GM12874 (cell line): ENCODE measurements around the gene SPDYA.

Experiments
- TF ChIP-seq, protein P1 (sequence below): IDR thresholded peaks from 2 replicates; pipeline ENCODE4 v1.5.1; 2011; ENCODE audit warnings: low read depth, mild to moderate bottlenecking, control low read depth, low read length, moderate library complexity; ENCODE audit not compliant: insufficient read depth

Gene SPDYA

DNA sequence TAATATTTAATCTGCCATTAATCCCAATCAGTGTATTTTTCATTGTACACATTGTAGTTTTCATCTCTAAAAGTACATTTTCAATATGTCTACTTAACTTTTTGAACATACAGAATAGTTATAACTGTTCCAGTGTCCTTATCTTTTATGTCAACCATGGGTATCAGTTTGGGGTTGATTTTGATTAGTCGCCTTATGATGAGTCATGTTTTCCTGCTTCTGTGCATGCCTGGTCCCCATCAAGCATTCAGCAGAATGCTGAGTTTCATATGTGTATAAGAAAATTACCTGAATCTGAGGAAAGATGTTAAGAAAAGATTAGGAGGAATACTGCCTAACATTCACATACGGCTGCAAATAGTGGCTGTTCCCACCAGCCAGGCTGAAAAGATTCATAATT is 17.7 kb downstream of the SPDYA start:
- TF ChIP-seq, protein P1, sequence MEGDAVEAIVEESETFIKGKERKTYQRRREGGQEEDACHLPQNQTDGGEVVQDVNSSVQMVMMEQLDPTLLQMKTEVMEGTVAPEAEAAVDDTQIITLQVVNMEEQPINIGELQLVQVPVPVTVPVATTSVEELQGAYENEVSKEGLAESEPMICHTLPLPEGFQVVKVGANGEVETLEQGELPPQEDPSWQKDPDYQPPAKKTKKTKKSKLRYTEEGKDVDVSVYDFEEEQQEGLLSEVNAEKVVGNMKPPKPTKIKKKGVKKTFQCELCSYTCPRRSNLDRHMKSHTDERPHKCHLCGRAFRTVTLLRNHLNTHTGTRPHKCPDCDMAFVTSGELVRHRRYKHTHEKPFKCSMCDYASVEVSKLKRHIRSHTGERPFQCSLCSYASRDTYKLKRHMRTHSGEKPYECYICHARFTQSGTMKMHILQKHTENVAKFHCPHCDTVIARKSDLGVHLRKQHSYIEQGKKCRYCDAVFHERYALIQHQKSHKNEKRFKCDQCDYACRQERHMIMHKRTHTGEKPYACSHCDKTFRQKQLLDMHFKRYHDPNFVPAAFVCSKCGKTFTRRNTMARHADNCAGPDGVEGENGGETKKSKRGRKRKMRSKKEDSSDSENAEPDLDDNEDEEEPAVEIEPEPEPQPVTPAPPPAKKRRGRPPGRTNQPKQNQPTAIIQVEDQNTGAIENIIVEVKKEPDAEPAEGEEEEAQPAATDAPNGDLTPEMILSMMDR, result no peak

DNA sequence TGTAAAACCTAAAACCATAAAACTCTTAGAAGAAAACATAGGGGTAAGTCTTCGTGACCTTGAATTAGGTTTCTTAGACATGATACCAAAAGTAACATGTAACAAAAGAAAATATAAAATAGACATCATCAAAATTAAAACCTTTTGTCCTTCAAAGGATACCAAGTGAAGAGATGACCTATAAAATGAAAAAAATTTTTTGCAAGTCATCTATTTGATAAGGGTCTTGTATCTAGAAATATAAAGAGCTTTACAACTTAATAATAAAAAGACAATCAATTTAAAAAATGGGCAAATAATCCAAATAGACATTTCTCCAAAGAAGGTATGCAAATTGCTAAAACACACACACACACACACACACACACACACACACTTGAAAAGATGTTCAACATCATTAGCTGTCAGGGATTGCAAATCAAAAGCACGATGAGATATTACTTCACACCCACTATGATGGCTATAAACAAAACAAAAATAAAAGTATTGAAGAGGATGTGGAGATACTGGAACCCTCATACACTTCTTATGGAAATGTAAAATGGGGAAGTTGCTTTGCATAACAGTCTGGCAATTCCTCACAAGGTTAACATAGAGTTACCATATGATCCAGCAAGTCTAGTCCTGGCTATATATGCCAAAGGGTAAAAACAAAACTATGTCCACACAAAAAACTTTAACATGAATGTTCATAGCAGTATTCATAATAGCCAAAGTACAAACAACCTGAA is 23.3 kb downstream of the SPDYA start:
- TF ChIP-seq, protein P1, result no peak

DNA sequence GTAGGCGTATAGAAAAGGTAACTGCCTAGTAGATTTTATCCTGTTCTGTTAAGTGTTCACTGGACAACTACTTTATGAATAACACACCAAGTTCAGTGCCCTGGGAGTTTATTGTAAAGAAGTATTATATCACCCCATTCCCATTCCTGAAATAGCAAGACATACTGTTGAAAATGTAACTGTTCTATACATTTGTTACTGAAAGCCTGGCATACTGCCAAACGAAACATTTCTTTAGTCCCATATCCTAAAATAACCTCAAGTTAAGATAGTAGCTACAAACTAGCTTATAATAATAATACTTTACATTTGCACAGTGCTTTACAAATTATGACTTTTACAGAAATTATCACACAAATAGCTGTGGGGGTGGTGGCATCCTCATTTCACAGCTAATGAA is 25.1 kb downstream of the SPDYA start:
- TF ChIP-seq, protein P1, result no peak

DNA sequence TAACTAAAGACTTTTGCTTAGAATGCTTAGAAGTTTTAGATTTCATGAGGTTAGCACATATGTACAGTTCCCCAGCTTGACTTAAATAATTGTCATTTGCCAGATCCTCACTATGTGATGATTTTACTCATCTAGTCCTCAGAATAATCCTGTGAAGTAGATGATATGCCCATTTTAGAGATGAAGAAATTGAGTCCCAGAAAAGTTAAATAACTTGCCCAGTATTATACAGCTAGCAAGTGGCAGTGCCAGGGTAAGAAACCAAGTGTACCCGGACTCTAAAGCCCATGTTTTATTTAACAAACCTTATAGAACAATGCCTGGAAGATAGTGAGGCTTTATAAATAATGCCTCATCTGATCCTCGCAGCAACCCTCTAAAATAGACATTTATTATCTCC is 28.3 kb downstream of the SPDYA start:
- TF ChIP-seq, protein P1, result no peak

DNA sequence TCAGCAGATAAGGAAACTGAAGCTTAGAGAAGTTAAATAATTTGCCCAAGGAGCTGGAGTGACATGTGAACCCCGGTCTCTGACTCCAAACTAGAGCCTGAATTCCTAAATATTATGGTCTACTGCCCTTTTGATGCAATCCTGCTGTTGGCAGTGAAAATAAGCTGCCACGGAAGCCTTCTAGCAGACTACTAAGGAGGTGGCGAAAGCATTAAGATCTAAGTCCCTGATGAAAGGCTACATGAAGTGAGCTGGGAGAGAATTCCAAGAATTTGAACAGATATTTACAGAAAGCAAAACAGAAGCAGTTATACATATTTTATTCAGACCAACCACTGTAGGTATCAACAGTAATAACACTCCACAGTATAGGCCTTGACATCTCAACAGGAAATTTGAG is 31.4 kb downstream of the SPDYA start:
- TF ChIP-seq, protein P1, result no peak

DNA sequence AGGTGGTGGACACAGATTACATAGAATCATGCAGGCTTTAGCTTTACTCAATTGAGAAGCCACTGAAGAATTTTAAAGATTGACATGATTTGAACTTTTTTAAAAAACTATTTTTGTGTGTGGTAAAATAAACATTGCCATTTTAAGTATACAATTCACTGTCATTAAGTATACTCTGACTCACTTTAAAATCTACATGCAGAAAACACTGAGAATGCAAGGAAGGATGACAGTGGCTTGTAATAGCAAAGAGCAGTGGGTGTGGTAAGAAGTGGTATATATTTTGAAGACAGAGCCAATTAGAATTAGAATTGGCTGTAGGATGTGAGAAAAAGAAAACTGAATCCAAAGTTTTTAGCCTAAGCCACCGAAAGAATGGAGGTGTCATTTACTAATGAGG is 44.6 kb downstream of the SPDYA start:
- TF ChIP-seq, protein P1, result no peak

DNA sequence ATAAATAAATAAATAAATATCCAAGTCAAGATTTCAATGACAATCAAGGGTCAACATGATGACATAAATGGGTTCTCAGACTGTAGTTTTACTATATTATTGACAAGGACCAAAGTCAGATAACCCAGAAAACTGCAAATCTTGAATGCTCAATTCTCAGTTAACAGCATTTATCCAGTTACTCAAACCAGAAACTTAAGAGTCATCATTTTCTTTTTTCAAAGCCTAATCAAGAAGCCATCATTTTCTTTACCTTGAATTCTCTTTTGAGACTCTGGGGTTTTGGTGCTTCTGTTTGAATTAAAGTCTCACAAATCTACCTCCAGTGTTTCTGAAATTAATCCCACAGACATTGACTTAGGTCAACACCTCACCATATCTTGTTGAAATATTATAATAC is 45.3 kb downstream of the SPDYA start:
- TF ChIP-seq, protein P1, result no peak
